Ectodermal cell (in vitro differentiated cells): ENCODE results near the gene APLP1.

Source experiments
- H3K27ac ChIP-seq: 2 replicates; pipeline ENCODE4 v1.7.0; 2013; ENCODE audit warnings: mild to moderate bottlenecking, low read depth, low read length; ENCODE audit not compliant: insufficient read depth, poor library complexity, severe bottlenecking
- H3K27me3 ChIP-seq: 2 replicates; pipeline ENCODE4 v1.7.0; 2013; ENCODE audit warnings: mild to moderate bottlenecking, low read length; ENCODE audit not compliant: insufficient read depth, control insufficient read depth, poor library complexity, severe bottlenecking
- H3K36me3 ChIP-seq: one replicate; pipeline ENCODE4 v1.7.0; 2013; ENCODE audit warnings: low read length; ENCODE audit not compliant: control insufficient read depth, insufficient read depth
- H3K4me1 ChIP-seq: one replicate; pipeline ENCODE4 v1.7.0; 2013; ENCODE audit warnings: low read length; ENCODE audit not compliant: control insufficient read depth, insufficient read depth
- H3K4me3 ChIP-seq: 2 replicates; pipeline ENCODE4 v1.7.0; 2013; ENCODE audit warnings: low read depth, low read length, control low read depth; ENCODE audit not compliant: insufficient read depth
- H3K9me3 ChIP-seq: 2 replicates; pipeline ENCODE4 v1.7.0; 2013; ENCODE audit warnings: mild to moderate bottlenecking, low read length, moderate library complexity; ENCODE audit not compliant: control insufficient read depth
- WGBS, 2 experiments: methylation state at CpG; one replicate each; pipeline ENCODE4 v1.1.7; 2013; ENCODE audit warnings: missing lambda C conversion rate in 2 of 2; 5-methylcytosine and 5-hydroxymethylcytosine counted together

Gene APLP1

DNA sequence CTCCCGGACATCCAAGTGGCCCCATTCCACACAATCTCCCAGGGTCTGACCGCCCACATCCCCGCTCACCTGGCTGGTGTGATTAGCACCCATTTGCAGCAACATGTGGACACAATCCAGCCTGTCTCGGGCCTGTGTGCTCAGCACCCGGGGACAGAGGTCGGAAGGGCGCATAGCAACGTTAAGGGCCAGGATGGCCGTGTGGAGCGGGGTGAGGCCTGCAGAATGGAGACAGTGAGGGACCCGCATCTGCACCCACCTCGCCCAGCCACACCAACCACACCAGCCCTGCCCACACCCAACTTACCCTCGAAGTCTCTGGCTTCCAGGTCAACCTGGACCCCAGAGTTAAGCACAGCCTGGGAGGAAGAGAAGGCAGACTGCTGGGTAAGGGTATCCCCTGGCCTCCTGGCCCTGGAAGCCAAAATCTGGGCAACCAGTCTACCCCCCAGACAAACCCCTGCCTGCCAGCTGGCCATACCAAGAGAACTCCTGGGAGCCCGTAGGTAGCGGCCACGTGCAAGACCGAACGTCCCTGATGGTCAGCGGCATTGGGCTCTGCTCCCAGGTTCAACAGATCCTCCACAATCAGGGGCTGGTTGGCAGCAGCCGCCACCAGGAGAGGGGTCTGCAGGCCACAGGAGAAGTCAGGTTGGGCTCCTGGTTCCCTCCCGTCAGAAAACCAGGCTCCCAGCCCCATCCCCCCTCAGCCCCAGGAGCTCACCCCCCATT lies 27.7 kb downstream of the APLP1 start:
- Histone ChIP-seq H3K9me3 (no peaks in the 10 kb centered on the region), H3K27ac (no peak overlapping the region), H3K27me3 (peaks cover 10% of the 10 kb centered on the region), H3K36me3 (peaks cover 4% of the 10 kb centered on the region), H3K4me1 (peaks cover 4% of the 10 kb centered on the region), H3K4me3 (no peak overlapping the region)
- WGBS, 2 experiments: 96% methylated on average over 21 of the region's 21 CpGs

- WGBS, 2 experiments: 93 to 96% methylated on average over 13 of the region's 13 CpGs
- no peak overlapping the region for H3K27ac ChIP-seq
- H3K4me3 ChIP-seq: no peak overlapping the region
- H3K27me3 ChIP-seq: peaks cover 16% of the 10 kb centered on the region
- H3K36me3 ChIP-seq: peaks cover 4% of the 10 kb centered on the region
- H3K4me1 ChIP-seq: peaks cover 4% of the 10 kb centered on the region
- no peaks in the 10 kb centered on the region for H3K9me3 ChIP-seq
Measured at GRCh38 chr19:35896643-35897040, 28.3 kb downstream of the APLP1 start.

GRCh38 chr19:35897706-35898451 lies 29.5 kb downstream of the APLP1 start:
- WGBS, 2 experiments: 93 to 94% methylated on average over 13 of the region's 13 CpGs
- no peaks in the 10 kb centered on the region for H3K9me3 ChIP-seq
- no peak overlapping the region for H3K27ac ChIP-seq
- H3K4me1 ChIP-seq: peaks cover 4% of the 10 kb centered on the region
- peaks cover 28% of the 10 kb centered on the region for H3K27me3 ChIP-seq
- no peak overlapping the region for H3K4me3 ChIP-seq
- peaks cover 4% of the 10 kb centered on the region for H3K36me3 ChIP-seq

DNA sequence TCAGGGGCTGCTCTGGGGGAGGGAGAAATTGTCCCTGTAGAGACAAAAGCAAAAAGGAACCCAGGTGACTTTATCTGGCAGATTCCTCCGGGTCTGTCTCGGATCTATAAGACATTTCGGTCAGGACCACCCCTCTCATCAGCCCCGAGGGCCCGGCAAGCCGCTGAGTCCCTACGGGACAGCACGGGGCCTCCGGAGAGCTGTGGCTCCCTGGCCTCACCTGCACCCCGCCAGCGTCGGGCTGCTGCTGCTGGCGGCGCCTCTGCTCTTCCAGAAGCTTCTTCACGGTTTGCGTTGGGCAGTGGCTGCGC lies 30.1 kb downstream of the APLP1 start:
- Histone ChIP-seq H3K36me3 (peaks cover 4% of the 10 kb centered on the region), H3K9me3 (no peaks in the 10 kb centered on the region), H3K4me1 (peaks cover 4% of the 10 kb centered on the region), H3K4me3 (peak overlapping the region; percentile 87), H3K27me3 (peaks cover 29% of the 10 kb centered on the region), H3K27ac (no peak overlapping the region)
- 35 to 37% methylated on average over 17 of the region's 17 CpGs for WGBS, 2 experiments

DNA sequence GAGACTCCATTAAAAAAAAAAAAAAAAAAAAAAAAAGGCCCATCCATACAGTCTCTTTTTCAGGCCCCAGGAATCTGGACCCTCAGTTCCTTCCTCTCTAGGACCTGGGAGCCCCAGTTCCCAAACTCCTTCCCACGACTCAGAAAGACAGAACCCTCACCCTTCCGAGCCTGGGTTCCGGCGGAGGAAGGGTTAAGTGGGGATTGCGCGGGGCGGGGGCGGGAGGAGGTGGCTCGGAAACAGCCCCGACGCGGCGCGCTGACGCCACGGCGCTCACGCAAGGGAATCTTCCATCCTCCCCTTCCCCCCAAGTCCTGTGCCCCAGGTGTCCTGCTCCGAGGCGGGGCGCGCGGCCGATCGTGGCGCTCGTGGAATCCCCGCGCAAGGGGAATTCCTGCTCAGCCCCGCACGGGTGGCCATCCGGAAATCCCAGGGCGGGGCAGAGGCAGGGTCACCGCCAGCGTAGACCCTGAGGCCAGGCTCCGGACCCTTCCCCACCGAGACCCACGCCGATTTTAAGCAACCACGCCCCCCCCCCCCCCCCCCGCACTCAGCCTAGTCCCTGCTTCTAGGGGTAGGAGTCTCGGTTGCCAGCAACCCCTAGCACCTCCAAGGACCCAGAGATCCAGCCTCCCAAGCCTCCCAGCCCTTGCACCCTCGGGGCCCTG lies 31.3 kb downstream of the APLP1 start:
- Histone ChIP-seq H3K27me3 (peaks cover 29% of the 10 kb centered on the region), H3K27ac (no peak overlapping the region), H3K36me3 (peaks cover 4% of the 10 kb centered on the region), H3K4me3 (peak overlapping the region; percentile 87), H3K4me1 (peaks cover 4% of the 10 kb centered on the region), H3K9me3 (no peaks in the 10 kb centered on the region)
- WGBS, 2 experiments: 0% methylated on average over 40 to 42 of the region's 43 CpGs

DNA sequence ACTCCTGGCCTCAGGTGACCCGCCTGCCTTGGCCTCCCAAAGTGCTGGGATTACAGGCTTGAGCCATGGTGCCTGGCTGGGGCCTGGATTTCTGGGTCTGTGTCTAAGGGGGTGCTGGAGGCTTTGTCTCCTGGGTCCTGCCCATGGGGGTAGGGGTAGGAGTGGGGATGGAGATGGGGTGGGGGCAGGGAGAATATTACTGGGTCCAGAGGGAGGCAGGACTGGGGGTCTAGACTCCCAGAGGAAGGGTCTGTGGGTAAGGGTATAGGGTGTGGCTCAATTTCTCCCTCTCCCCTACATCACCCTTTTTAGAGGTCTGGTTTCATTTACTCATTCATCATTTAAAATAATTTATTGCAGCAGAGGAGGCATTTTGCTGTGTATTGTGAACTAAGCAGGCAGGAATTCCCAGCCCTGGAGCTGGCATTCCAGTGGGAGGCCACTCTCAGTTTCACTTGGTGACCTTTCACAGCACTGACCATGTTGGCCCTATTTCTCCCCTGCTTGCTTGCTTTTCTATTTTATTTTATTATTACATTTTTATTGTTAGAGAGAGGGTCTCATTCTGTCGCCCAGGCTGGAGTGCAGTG lies 32.8 kb downstream of the APLP1 start:
- peaks cover 29% of the 10 kb centered on the region for H3K27me3 ChIP-seq
- H3K4me3 ChIP-seq: peak overlapping the region; percentile 87
- peaks cover 4% of the 10 kb centered on the region for H3K4me1 ChIP-seq
- H3K27ac ChIP-seq: no peak overlapping the region
- peaks cover 4% of the 10 kb centered on the region for H3K36me3 ChIP-seq
- 78 to 79% methylated on average over 2 of the region's 2 CpGs for WGBS, 2 experiments
- H3K9me3 ChIP-seq: no peaks in the 10 kb centered on the region

DNA sequence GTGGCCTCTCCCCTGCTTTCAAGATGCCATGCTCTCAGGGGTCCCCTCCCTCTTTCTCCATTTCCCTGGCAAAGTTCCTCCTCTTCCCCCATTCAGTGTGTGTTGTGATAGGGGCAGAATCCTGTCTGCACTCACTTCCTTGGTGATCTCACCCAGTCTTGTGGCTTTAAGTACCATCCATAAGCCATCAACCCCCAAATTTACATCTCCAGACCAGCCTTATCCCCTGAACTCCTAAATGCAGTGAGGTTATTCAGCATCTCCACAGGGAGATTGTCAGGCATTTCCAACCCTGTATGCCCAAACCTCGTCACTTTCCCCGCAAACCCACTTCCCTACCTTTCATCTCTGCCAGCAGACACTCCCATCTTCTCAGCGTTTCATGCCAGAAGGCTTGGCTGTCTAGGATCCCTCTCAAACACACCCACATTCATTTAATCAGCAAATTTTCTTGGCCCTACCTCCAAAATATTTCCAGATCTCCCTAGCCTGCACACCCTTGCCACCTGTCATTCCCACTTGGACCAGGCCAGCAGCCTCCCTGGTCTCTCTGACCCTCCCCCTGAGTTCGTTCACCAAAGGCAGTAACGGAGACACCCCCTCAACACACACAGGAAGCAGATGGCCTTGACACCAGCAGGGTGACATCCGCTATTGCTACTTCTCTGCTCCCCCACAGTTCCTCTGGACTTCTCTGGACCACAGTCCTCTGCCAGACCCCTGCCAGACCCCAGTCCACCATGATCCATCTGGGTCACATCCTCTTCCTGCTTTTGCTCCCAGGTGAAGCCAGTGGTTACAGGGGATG lies 33.7 kb downstream of the APLP1 start, which contains the start of gene HCST:
Gene HCST, plus strand, starts transcription at position 676 of the 808 bp plus-strand sequence. Its CDS starts 65 bp downstream, at position 741.
- no peak within 1 kb of the TSS for H3K27ac ChIP-seq
- peaks cover 4% of the 10 kb centered on the region for H3K4me1 ChIP-seq
- H3K9me3 ChIP-seq: no peaks in the 10 kb centered on the region
- H3K4me3 ChIP-seq: peak within 1 kb of the TSS; percentile 29
- 61 to 62% methylated on average over 6 of the region's 6 CpGs for WGBS, 2 experiments
- peaks cover 4% of the 10 kb centered on the region for H3K36me3 ChIP-seq
- H3K27me3 ChIP-seq: peaks cover 29% of the 10 kb centered on the region

- Histone ChIP-seq H3K4me3 (peak overlapping the region; percentile 29), H3K36me3 (no peaks in the 10 kb centered on the region), H3K27ac (no peak overlapping the region), H3K4me1 (peaks cover 4% of the 10 kb centered on the region), H3K9me3 (no peaks in the 10 kb centered on the region), H3K27me3 (peaks cover 29% of the 10 kb centered on the region)
- 83 to 85% methylated on average over 10 of the region's 10 CpGs for WGBS, 2 experiments
Measured at GRCh38 chr19:35902870-35903475, 34.6 kb downstream of the APLP1 start.

GRCh38 chr19:35903550-35904179 lies 35.3 kb downstream of the APLP1 start:
- Histone ChIP-seq H3K4me1 (peaks cover 3% of the 10 kb centered on the region), H3K36me3 (no peaks in the 10 kb centered on the region), H3K9me3 (no peaks in the 10 kb centered on the region), H3K27me3 (peaks cover 25% of the 10 kb centered on the region), H3K27ac (no peak overlapping the region), H3K4me3 (peak overlapping the region; percentile 29)
- WGBS, 2 experiments: 2 to 3% methylated on average over 24 of the region's 24 CpGs
